Dedifferentiated amniotic fluid mesenchymal stem cell (primary cell): ENCODE measurements around the gene AGPAT1.
A peak's percentile ranks its signal among the peaks of the same experiment; 100 is the strongest.
"Not testable (repeated sequence)": the region's sequence is repeated elsewhere in the genome, so short reads cannot be mapped to it uniquely, and the experiment has no call there.

Source experiments
- DNase-seq: peaks from one replicate; pipeline ENCODE4 v3.0.0-alpha.2; 2016; ENCODE audit errors: extremely low spot score

The AGPAT1 gene

GRCh38 chr6:32186151-32186840 is 10.4 kb upstream of the AGPAT1 start:
- DNase-seq, result not testable (repeated sequence)

- DNase-seq, result peak; percentile 87
These were observed 9.8 kb upstream of the AGPAT1 start for GRCh38 chr6:32185681-32186131.

- DNase-seq, result no peak
These were observed 8.3 kb upstream of the AGPAT1 start, which contains the start of gene AGER for GRCh38 chr6:32184084-32184640. Gene AGER, minus strand, starts transcription at chr6:32184253. Its CDS starts 31 bp downstream, at chr6:32184222.

GRCh38 chr6:32183483-32184083 is 7.7 kb upstream of the AGPAT1 start:
- DNase-seq, result no peak

- DNase-seq, result no peak
These were observed 7.1 kb upstream of the AGPAT1 start for GRCh38 chr6:32183030-32183429.

GRCh38 chr6:32182555-32182981 is 6.7 kb upstream of the AGPAT1 start:
- no peak for DNase-seq

- no peak for DNase-seq
These were observed 6.1 kb upstream of the AGPAT1 start for GRCh38 chr6:32181915-32182529.

- DNase-seq, result no peak
These were observed 5.3 kb upstream of the AGPAT1 start for GRCh38 chr6:32181148-32181702.

- no peak for DNase-seq
These were observed 4.0 kb upstream of the AGPAT1 start for GRCh38 chr6:32179766-32180405.

GRCh38 chr6:32178547-32179440 is 2.9 kb upstream of the AGPAT1 start:
- no peak for DNase-seq

GRCh38 chr6:32177788-32178546 is 2.1 kb upstream of the AGPAT1 start, which contains the start of gene RNF5:
Gene RNF5, plus strand, starts transcription at chr6:32178405. Its CDS starts 107 bp downstream, at chr6:32178512.
- DNase-seq, result peak; percentile 100

- no peak for DNase-seq
These were observed 1.4 kb upstream of the AGPAT1 start for GRCh38 chr6:32177183-32177787.

- DNase-seq, result peak; percentile 19
These were observed 745 bp upstream of the AGPAT1 start for GRCh38 chr6:32176476-32177182.

- no peak for DNase-seq
These were observed 568 bp downstream of the AGPAT1 start for GRCh38 chr6:32175322-32175710.

- no peak for DNase-seq
These were observed 1.5 kb downstream of the AGPAT1 start for GRCh38 chr6:32174416-32174815.

- no peak for DNase-seq
These were observed 2.7 kb downstream of the AGPAT1 start for GRCh38 chr6:32173051-32173727.

- no peak for DNase-seq
These were observed 4.7 kb downstream of the AGPAT1 start for GRCh38 chr6:32171234-32171633.

GRCh38 chr6:32170294-32170693 is 5.6 kb downstream of the AGPAT1 start:
- no peak for DNase-seq
